ENCODE data around the gene SLC9A4.

SLC9A4 gene

DNA sequence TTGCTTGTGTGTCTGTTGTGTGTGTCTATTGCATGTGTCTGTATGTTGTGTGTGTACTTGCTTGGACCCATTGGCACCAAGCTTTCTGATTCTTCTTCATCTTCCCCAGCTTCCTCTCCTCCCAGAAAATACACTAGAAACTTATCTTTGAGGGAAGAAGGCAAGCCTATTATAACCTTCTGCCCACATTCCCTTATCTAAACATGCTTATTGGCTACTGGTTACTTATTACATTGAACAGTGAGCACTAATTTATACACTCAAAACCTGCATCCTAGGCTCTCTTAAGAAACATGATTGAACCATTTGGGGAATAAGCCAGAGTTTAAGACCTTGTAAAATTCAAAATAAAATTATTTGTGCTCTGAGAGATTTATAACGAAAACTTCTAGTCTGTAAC, 26.5 kb downstream of the SLC9A4 start:
- no peak for DNase-seq (ENCODE audit: low spot score)

DNA sequence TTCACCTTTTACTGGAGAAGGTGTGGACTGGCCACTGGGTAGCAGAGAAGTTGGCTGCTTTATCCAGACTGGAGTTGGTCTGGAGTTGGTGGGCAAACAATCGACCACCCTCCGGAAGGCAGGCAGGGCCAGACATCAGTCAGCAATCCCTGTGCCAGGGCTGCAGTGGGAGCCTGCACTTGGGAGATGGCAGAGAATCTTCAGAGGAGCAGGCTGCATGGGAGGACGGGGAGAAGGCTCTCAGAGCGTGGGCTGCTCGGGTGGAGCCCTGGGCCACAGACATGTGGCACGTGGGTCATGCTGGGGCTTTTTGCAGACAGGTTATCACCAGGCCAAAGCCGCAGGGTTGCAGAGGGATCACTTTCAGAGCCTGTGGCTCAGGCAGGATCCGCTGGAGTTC, 29.6 kb downstream of the SLC9A4 start:
- DNase-seq (ENCODE audit: low spot score) = no peak

DNA sequence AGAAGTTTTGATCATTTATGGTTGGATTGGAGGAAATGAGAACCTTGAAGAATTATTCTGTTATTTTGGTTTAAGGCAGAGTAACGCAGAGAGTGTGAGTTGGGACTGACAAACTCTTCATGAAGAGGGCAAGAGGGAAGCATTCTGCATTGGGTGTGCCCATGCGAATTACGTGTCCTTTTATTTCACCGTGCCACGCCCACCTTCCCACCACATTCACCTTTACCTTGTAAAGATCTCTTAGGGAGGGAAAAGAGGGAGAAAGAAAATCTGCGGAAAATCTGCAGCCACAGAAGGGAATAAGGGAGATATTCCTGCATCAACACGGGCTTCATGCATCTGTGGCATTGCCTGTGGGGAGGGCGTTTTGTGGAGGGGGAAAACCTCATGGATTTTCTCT, 31.8 kb downstream of the SLC9A4 start:
- DNase-seq (ENCODE audit: low spot score) = no peak

DNA sequence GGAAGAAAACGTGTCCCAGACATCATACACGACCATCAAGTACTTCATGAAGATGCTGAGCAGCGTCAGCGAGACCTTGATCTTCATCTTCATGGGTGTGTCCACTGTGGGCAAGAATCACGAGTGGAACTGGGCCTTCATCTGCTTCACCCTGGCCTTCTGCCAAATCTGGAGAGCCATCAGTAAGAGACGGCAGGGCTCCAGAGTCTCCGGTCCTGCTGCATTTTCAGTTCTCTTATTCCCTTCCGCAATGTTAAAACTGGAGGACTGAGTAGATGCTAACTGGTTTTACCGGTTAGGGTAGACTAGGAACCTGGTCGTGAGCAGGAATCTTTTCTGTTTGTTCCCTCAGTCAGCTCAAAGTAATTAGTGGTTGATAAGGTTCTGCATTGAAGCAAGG, 32.3 kb downstream of the SLC9A4 start:
- no peak for DNase-seq (ENCODE audit: low spot score)

DNA sequence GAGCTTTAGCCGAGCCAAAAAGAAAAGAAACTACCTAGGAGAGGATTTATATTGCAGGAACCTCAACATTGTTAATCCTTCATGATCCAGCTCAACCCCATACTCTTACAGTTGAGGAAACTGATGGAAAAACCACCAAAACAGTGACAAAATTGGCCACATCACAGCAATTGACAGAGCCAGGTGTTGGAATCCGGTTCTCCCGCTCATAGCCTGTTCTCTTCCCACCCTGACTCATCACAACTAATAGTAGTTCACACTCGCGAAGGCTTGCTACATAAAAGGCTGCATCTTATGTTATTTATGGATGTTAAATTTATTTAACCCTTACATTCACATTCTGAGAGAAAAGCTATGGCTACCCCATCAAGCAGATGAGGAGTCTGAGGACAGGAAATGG, 33.7 kb downstream of the SLC9A4 start:
- DNase-seq (ENCODE audit: low spot score) = no peak

DNA sequence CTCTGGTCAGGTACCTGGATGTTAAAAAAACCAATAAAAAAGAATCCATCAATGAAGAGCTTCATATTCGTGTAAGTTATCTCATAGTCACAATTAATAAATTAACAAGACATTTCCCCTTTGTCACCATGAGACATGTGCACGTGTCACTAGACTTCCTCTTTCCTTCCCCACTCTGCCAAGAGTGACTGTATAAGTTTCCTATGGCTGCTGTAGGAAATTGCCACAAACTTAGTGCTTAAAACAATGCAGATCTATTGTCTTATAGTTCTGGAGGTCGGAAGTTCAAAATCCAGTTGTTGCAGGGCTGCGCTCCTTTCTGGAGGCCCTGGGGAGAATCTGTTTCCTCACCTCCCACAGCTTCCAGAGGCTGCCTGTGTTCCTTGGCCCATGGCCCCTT, 35.8 kb downstream of the SLC9A4 start:
- DNase-seq (ENCODE audit: low spot score) = peak; percentile 44

DNA sequence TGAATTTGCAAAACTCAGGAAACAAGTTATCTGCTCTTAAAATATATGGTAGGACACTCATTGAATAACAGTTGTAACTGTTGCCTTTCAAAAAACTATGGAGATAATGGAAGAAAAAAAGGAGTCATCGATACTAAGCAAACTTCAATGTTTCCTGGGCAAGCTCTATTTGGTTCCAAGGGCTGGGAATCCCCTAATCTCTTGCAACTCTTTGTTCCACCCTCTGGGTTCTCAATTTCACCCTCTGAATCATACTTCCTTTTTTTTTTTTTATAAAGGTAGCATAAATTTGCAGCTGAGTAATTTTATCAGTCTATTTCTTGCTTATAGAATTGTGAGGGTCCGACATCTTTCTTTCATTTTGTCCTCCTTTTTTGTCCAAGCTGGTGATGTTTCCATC, 36.7 kb downstream of the SLC9A4 start:
- no peak for DNase-seq (ENCODE audit: low spot score)

DNA sequence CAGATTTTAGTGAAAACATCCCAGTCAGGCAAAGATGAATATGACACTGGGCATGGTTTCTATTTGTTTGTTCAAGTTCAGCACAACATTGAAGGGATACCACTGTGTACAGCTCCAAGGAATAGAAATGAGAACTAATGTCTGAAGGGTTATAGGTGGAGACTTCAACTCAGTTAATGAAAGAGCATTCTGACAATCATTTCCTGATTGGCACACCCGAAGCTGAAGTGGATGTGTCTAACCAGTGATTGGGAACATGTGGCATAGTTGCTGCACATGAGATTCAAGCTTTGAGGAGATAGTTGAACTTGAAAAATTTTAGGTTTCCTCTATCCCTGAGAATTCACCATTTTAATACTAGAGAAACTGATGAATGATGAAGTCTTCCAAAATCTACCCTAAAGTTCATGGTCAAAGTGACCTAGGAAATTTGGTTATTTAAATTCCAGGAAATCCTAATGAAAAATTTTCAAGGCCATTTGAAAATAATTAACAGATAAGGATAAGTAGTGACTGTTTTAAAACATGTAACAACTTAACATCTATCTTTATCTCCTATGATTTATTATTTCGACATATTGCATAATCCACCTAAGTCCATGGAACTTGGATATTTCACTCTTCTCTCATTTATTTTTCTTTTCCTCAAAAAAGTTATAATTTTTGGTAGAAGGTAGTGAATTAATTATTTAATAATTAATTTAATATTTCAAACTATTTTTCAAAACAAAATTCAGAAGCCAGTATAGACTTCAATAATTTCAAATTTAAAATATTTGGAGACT, 38.0 kb downstream of the SLC9A4 start:
- no peak for DNase-seq (ENCODE audit: low spot score)

DNA sequence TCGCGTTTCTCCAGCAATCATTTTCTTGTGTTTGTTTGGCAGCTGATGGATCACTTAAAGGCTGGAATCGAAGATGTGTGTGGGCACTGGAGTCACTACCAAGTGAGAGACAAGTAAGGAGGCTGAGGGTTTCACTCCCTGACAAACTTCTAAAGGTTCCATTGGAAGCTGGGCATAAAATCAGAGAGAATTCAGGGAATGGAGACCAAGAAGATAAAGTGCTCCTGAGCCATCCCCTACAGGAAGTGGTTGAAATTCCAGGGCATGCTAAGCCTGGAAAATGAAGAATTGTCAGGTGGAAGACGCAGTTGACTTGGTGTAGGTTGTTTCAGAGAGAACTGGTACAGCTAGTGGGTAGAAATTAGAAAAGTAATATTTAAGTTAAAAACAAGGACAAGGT, 39.1 kb downstream of the SLC9A4 start:
- DNase-seq (ENCODE audit: low spot score) = no peak

DNA sequence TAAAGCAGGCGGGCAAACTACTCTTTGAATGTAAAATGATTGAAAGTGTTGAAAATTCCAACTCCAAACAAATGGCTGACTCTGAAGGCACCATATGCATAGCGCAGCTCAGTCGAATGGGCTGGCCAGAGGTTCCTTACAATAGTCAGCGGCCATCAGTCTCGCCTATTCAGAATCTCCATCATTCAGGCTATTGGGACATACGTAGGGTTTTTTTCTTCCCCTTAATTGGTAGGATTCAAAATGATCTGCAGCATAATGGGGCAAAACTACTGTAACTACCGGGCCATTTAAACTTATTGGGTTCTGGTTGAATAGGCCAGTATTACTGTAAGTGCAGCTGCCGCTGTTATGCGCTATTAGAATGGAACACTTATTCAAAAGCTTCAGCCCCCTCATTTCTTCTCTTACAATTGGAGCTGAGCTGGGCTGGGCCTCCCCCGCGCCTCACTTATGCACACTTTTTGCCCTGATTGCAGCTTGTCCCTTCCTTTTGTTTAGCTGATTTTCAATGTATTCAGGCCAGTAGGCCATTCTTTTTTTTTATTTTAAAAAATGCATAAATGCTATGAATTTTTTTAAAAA, 40.4 kb downstream of the SLC9A4 start:
- no peak for DNase-seq (ENCODE audit: low spot score)

DNA sequence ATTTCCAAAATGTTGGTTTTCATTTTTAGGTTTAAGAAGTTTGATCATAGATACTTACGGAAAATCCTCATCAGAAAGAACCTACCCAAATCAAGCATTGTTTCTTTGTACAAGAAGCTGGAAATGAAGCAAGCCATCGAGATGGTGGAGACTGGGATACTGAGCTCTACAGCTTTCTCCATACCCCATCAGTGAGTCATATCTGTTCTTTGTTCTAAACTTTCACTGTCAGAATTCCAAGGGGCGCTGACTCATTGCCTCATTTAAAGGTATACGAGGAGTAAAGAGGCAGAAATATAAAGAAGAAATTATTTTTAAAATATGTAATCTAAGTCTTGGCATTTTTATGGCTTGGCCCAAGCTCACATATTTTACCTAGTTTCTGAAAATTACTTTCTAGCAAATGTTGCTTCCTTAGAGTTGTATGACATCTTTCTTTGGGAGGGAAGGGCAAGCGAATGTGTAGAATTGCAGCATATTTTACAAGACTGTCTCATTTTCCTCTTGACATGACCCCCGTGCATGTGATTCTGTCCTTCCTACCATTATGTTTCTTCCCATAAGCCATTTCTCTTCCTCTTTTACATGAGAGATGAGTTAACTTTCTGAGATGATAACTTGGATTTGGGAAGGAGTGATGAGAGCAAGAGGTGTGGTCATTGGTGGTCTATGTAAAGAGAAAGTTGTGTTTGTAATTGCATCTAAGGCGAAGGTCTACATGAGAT, 41.2 kb downstream of the SLC9A4 start:
- peak; percentile 95 for DNase-seq (ENCODE audit: low spot score)

DNA sequence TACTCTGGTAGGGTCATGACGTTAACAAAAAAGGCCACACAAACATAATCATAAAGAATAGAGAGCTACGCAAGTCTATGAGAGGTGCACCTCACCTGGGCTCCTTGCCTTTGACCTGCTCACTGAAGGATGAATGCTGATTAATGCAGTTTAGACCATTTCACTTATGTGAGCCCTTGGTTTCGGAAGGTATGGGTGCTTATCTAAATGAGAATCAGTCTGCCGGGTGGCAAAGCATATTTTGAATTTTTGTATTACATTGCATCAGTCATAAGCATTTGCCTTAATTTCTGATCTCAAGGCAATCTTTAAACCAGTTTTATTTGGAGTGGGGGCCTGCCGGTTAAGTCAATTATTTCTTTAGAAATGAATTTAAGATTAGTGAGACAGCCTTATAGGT, 42.8 kb downstream of the SLC9A4 start:
- no peak for DNase-seq (ENCODE audit: low spot score)

DNA sequence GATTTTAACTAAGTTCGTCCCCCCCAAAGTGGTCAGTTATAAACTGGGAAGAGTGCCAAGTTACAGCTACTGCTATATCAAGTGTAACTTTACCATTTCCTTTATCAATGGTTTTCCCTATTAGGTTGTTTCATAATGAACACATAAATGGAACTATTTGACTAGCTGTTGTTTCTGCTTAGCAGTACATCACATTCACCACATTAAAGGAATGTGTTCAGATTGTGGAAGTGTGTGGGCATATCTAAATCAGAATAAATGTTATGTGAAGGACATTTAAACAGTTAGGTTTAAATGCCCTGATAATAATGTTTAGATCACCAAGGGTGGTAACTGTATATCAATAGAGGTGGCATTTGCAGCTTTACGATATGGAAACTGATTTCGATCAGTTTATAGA, 45.1 kb downstream of the SLC9A4 start:
- no peak for DNase-seq (ENCODE audit: low spot score)

DNA sequence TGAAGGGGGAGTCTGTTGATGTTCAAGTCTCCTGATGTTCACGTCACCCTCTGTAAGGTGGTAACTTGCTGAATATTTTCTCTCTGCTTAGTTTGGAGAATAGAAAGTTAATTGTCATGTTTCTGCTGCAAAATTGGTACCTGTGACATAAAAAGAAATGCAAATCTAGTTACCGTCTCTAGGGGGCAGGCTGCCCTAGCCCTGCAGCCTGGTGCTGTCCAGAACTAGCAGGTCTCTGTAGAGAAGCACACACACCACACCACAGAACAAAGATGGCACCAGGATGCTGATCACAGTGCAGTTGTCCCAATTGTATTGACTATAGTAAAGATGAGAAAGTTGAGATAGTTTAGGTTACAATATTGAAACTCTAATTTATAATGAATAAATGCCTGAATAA, 47.0 kb downstream of the SLC9A4 start:
- peak; percentile 7 for DNase-seq (ENCODE audit: low spot score)

DNA sequence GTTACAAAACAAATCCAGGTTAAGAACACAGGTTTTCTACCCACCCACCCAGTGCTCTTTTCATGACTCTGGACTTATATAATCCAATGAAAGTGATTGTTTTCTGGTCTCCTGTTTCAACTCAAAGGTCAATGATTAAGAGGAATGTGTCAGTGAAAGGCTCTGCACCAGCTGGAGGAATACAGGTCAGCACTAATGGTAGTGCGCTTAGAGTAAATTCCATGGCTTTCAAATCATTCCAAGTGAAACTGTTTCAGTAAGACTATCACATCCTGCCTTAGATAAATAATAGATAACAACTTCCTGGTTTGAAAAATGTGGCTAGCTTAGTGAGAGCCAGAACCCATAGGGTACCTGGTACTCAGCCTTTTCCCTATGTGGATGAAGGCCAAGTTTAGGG, 47.8 kb downstream of the SLC9A4 start:
- DNase-seq (ENCODE audit: low spot score) = no peak

DNA sequence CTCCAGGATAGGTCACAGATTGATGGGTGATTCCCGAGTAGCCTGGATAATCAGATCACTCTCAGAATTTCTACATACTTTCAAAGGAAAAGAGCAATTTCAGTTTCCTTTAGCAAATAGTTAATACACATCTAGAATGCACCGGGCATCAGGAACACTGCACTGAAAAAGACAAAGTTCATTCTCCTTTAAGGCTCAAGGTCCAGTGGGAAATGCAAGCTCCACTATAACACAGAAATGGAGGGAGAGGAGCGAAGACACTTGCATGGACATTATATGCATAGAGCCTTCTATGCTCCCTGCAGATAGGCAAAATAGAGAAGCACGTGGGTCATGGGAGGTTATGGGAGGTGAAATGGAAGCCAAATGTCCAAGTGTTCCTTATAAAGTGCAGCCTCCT, 49.1 kb downstream of the SLC9A4 start:
- no peak for DNase-seq (ENCODE audit: low spot score)

DNA sequence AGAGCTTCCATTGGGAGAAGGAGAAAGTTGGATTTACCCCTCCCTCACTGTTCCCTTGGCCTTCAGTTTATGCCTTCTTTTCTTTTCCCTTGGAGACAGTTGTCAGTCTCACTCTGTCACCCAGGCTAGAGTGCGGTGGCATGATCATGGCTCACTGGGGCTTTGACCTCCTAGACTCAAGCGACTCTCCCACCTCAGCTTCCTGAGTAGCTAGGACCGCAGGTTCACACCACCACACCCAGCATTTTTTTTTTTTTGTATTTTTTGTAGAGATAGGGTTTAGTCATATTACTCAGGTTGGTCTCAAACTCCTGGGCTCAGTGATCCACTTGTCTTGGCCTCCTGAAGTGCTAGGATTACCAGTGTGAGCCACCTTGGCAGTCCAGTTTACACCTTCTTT, 49.9 kb downstream of the SLC9A4 start:
- no peak for DNase-seq (ENCODE audit: low spot score)

DNA sequence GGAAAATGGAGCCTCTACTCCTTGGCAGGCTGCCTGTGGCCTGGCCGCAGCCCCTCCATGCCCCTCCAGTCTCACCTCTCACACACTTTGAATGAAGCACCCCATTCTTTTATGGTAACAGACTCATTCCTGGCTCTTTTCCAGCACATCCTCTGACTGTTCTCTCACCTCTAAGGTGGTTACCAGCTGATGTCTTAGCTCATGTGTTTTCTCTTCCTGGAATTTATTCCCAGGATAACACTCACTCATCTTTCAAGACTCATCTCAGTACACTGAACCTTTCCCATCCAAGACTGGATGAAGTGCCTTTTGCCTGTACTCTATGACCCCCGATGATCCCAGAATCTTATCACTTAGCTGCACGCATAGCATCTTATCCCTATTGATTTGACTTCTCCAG, 50.6 kb downstream of the SLC9A4 start:
- DNase-seq (ENCODE audit: low spot score) = no peak

DNA sequence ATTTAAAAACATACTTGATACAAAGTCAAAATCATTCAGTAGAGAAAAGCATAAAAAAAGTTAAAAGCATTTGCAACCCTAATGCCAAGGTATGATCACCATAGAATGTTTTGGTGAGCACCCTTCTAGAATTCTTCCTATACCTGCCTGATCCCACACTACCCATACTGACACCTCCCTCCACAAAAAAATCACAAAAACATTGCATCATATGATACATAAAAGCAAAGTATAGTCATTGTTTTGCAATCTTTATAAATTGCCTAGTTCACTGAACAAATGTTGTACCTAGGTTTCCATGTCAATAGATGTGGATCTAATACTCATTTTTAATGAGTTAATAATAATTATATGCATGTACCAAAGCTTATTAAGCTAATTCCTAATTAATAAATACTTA, 54.1 kb downstream of the SLC9A4 start:
- DNase-seq (ENCODE audit: low spot score) = no peak

DNA sequence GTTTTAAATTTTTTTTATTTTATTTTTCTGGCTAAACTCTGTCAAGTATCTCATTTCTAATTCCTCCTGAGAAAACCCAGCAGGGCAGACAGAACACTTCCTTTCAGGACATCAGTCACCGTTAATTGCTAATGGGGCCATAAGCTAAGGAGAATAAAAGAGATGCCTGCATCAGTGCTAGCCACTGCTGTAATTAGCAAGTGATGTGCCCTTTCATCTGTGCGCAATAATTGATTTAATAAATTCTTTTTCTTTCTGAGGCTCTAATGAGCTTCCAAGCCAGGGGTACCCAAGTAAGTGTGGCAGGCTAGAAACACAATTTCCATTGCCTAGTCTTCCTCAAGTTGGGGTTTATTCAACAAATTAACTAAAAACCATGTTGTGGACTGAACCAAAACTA, 65.5 kb downstream of the SLC9A4 start:
- DNase-seq (ENCODE audit: low spot score) = no peak

DNA sequence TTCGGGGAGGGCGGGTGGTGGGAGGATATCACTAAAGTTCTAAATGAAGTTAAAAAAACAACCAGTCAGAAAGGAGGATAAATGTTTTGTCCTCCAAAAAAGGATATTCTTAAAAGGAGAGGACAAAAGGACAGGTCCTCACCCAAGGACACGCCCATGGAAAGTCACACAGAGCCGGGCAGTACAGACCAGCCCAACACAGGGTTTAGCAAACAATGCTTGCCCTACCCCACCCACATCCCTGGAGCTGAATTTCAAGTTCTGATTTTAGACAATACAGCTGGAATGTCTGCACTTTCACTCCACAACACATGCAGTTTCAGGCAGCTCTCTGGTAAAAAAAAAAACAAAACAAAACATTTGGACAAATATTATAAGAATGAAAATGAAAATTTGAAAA, 67.9 kb downstream of the SLC9A4 start:
- no peak for DNase-seq (ENCODE audit: low spot score)

DNA sequence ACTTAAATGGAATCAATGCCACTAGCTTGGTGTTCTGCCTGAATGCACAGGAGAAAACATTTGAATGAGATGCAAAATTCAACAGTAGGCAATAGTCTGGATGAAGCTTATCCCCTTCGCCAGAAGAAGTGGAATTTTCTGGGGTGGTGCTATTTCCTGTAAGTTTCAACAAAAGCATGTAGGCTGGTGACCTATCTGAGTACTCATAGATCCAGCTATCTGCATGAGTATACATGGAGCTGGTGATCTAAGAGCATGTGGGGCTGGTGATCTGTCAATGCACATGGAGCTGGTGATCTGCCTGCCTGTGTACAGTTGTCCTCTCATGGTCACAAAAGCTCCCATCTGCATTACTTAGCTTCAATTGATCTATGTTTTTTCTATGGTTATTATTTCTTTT, 71.2 kb downstream of the SLC9A4 start:
- DNase-seq (ENCODE audit: low spot score) = no peak

DNA sequence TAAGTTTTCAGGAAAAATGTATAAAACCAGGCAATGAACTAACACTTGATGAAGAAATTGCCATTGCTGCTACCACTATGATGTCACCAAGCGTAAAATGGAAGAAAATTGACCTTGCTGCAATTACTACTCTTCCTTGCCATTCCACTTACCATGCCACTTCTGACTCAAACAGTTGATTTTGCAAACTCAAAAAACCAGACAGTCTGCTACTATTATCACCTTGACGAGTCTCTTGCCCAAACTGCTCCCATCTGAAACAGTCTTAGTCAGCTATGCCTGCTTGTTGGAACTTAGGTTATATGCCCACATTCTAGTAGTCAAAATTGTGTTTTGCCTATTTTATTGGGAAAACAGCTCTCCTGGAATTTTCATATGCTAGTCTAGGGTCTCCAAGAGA, 74.4 kb downstream of the SLC9A4 start:
- no peak for DNase-seq (ENCODE audit: low spot score)

DNA sequence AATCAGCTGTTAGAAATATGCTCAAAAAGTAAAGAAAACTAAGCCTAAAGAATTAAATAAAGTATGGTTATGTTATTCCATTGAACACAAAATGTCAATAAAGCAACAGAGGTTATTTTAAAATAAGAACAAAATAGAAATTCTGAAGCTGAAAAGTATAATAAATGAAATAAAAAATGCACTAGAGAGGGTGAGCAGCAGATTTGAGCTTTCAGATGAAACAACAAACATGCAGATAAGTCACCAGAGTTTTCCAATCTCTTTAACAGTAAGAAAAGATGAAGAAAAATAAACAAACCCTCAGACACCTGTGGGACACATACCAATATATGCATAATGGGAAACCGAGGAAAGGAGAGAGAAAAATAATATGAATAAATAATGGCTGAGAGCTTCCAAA, 76.0 kb downstream of the SLC9A4 start:
- no peak for DNase-seq (ENCODE audit: low spot score)
